ENCODE results near the gene ERCC3.
"Not testable (repeated sequence)": the region's sequence is repeated elsewhere in the genome, so short reads cannot be mapped to it uniquely, and the experiment has no call there.

ERCC3 gene

DNA sequence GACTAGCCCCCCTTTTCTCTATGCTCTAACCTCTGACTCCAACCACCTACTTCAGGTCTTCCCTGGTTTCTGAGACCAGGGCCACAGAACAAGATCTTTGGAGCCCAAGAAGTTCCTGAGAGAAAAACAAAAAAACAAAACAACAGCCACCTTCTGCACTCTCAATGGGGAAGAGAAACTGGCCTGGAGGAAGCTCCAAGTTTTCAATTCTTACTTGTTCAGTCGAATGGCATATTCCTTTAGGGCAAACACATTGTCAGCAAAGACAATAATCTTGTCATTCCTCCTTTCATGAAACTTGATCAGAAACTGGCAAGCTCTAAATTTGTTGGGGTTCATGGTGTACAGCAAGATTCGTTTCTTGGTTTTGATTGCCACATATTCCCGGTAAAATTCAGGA, 15.0 kb downstream of the ERCC3 start:
- DNase-seq = no peak

DNA sequence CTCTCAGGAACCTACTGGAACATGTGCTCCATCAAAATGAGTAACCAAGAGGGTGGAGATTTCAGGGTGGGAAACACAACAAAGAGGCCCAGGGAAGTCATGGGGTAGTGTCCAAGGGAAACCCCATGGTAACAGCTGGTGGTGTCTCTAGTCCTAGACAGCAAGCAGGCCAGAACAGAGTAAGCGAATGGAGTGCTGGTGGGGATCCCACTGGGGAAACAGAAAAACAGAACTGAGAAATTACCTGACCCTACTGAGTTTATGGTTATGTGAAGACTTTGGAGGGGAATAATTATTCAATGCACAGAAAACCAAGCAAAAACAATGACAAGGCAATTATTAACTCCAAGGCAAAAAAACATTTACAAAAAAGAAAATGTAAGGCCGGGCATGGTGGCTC, 16.9 kb downstream of the ERCC3 start:
- DNase-seq = no peak

DNA sequence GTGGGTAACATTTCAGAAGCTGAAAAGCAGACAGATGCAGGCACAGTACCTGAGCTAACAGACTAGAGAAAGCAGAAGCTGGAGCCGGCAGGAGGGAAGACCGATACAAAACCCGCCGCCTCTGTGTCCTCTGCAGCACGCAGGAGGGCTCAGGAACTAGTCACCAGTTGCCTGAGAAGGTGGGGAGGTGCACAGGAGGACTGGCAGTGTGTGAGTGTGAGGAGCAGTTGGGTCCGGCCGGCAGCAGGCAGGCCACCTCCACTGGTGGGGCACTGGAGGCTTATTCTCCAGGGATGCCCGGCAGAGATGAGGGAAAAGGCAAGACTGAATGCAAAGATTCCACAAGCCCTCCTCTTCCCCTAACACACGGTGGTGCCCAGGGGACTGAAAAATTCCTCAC, 18.2 kb downstream of the ERCC3 start:
- no peak for DNase-seq

DNA sequence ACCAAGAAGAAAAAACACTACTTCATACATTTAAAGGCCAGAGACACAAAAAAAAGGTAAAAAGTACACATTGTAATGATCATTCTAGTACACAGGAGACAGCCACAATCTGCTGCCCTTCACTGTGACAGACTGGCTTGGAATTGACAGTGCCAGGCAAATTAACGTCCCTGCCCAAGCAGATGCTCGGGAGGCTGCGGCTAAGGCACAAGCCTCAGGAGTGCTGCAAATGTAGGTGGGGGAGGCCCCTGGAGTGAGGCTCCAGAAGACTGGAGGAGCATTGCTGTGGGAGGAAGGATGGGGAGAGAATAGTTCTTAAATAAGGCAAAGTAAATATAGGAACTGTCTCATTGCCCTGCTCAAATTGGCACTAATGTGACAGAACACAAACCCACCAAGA, 18.6 kb downstream of the ERCC3 start:
- DNase-seq = no peak

DNA sequence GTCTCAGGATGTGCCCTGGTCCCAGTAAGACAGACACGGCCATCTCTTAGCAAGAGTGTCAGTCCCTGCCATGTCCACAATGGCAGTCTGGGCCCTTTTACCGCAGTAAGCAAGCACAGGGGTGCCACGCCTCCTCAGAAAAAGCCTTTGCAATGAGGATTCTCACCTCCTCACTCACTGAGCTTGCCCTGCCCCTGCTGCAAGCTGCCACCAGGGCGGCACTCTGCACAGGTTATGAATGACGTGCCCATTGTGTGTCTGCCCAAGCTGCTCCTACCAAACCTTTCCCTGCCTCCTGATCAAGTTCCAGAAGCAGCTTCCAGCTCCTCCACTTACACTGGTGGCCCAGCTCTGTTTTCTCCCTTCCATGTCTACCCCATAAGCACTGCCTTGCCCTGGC, 23.3 kb downstream of the ERCC3 start:
- DNase-seq = no peak

DNA sequence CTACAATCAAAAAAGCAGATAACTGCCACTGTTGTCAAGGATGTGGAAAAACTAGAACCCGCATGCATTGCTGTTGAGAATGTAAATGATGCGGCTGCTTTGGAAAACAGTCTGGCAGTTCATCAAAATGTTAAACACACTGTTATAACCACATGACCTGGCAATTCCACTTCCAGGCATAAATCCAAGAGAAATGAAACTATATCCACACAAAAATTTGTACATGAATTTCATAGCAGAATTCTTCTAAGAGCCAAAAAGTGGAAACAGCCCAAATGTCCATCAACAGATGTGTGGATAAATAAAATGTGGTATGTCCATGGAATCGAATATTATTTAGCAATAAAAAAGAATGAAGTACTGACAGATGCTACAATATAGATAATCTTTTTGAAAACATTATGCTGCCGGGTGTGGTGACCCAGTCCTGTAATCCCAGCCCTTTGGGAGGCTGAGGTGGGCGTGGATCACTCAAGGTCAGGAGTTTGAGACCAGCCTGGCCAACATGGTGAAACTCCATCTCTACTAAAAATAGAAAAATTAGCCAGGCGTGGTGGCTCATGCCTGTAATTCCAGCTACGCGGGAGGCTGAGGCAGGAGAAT, 32.0 kb downstream of the ERCC3 start:
- DNase-seq = peak in 1 of 2 experiments; percentile 37

DNA sequence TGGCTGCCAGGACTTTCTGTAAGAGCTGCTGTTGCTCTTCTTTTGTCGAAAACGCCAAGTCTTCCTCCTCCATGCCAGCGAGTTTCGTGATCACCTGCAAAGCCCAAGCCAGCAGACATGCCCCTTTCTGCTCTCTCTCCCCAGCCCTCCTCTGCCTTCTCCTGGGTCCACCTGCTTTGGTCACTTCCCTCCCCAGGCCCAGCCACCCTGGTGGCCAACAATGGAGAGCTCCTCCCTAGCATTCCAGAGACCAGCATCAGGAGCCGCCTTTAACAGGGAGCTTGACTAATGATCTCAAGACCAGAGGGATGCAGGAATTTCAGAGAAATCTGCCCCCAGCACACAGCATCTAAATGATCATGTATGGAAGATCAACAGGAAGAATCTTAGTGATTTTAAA, 34.6 kb downstream of the ERCC3 start:
- no peak for DNase-seq

DNA sequence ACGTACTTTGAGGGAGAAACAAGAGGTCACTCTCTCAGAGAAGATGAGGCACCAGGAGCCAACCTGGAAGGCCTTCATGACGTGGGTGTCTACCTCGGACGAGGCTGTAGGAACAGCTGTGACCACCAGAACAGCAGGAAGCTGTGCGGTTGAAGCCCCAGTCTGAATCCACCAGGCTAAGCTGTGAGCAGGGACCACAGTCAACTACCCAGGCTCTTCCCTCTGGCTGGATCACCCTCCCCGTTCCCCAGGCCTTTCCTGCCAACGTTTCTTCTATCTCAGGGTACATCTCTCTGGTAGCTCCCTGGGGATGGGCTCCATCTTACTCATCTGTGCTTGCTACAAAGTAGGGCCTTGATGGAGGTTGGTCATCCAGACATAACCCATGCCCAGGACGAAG, 37.1 kb downstream of the ERCC3 start:
- DNase-seq = no peak

DNA sequence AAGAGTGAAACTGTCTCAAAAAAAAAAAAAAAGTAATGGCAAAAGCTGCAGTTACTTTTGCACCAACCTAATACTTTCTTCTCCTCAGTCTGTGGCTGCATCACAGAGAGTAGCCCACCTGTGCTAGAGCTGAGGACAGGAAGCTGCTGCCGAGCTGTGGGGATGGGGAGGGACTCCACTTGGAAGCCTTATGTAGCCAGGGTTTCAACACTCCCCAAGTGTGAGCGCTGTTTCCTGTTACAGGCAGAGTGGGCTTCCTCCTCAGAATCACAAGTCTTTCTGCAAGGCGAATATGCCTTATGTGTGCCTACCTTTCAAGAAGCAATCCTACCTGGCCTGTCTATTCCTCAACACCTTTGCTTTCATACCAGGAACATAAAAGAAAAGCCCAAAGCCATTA, 37.6 kb downstream of the ERCC3 start:
- DNase-seq = no peak

DNA sequence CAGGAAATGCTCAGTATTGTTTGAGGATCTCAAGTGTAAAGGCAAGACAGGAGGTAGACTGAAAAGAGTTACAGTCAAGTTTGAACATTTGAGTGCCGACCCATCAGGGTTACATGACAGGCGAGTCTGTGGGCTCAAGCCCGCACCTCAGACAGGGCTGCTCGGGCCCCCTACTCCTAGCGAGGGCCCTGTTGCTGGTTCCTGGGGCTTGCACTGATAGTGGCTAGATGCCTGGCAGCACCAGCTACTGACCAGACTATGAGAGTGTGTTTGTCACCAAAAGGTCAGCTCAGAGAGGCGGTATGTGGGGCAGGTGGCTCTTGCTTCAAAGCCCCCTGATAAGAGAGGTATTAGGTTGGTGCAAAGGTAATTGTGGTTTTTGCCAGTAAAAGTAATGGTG, 38.2 kb downstream of the ERCC3 start:
- DNase-seq = no peak

DNA sequence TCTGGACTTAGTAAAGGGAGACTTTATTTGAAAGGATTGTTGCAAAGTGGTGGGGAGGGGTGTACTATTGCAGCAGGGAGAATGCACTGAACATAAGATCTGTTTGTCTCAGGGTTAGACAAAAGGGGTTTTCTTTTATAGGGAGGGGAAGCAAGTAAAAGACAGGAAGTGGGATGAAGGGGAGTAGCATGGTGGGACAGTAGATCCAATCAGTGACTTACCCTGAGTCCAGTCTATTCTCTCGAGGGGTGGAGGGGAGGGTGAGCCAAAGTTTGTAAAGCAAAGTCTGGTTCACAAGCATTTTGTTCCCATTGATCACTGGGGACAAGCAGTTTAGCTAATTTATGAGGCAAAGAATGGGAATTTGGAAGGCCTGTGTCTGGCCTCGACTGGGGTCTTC, 38.8 kb downstream of the ERCC3 start:
- DNase-seq = no peak

DNA sequence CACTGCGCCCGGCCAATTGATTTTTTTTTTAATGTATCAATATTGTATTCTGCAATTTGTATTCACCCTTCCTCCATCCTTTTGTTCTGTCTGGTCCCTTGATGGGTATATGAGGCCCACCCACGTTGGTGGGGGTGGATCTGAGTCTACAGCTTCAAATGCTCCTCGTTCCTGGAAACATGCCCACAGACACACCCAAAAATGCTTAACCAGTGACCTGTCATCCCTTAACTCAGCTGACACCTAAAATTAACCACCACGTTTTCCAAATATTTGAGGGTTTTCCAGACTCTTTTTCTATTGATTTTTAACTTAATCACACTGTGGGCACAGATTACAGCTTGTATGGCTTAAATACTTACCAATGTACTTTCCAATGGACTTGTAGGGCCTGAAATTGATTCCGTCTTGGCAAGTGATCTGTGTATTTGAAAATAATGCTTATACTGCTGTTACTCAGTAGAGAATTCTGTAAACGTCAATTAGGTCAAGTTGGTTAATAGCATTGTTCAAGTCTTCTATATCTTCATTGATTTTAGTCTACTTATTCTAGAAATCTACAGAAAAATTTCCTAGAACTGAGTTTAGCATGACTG, 39.5 kb downstream of the ERCC3 start:
- no peak for DNase-seq

DNA sequence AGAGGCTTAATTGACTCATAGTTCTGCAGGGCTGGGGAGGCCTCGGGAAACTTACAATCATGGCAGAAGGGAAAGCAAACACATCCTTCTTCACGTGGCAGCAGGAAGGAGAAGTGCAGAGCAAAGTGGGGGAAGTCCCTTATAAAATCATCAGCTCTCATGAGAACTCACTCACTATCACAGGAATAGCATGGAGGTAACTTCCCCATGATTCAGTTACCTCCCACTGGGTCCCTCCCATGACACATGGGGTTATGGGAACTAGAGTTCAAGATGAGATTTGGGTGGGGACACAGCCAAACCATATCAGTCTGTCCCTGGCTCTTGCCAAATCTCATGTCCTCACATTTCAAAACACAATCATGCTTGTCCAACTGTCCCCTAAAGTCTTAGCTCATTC, 52.8 kb downstream of the ERCC3 start:
- DNase-seq = not testable (repeated sequence)

DNA sequence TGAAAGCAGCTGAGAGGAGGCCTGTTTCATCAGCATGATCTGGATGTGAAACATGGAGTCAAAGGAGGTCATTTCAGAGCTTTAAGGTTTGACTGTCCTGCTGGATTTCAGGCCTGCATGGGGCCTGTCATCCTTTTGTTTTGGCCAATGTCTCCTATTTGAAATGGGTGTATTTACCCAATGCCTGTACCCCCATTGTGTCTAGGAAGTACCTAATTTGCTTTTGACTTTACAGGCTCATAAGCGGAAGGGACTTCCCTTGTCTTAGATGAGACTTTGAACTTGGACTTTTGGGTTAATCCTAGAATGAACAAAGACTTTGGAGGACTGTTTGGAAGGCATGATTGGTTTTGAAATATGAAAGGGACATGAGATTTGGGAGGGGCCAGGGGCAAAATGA, 54.5 kb downstream of the ERCC3 start:
- DNase-seq = no peak

DNA sequence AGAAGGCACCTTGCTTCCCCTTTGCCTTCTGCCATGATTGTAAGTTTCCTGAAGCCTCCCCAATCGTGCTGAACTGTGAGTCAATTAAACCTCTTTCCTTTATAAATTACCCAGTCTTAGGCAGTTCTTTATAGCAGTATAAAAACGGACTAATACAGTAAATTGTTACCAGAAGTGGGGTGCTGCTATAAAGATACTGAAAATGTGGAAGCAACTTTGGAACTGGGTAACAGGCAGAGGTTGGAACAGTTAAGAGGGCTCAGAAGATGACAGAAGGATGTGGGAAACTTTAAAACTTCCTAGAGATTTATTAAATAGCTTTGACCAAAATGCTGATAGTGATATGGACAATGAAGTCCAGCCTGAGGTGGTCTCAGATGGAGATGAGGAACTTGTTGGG, 56.2 kb downstream of the ERCC3 start:
- DNase-seq = not testable (repeated sequence)

DNA sequence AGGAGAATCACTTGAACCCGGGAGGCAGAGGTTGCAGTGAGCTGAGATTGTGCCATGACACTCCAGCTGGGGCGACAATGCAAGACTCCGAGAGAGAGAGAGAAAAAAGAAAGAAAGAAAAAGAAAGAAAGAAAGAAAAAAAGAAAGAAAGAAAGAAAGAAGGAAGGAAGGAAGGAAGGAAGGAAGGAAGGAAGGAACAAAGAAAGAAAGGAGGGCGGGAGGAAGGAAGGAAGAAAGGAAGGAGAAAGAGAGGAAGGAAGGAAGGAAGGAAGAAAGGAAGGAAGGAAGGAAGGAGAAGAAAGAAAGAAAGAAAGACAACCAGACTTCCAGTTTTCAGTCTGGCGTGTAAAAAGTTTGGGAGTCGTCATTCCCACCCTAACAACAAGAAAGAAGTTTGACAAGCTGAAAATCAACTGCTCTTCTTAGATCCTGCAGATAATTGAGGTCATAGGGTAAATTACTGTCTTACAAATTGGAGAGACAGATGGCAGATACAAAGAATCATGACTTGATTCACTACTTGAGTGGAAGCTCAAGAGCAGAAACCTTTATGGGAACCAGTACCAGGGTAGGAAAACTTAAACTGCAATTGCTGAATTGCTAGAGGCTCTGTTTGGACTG, 58.8 kb downstream of the ERCC3 start:
- no peak for DNase-seq

DNA sequence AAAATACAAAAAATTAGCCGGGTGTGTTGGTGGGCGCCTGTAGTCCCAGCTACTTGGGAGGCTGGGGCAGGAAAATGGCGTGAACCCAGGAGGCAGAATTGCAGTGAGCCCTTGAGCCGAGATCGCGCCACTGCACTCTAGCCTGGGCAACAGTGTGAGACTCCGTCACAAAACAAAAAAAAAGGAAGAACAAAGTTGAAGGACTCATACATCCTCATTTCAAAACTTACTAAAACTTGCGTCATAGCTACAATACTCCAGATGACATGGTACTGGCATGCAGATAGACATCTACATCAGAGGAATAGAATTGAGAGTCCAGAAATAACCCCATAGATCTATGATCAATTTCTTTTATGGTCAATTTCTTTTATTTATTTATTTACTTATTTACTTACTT, 60.2 kb downstream of the ERCC3 start:
- no peak for DNase-seq

DNA sequence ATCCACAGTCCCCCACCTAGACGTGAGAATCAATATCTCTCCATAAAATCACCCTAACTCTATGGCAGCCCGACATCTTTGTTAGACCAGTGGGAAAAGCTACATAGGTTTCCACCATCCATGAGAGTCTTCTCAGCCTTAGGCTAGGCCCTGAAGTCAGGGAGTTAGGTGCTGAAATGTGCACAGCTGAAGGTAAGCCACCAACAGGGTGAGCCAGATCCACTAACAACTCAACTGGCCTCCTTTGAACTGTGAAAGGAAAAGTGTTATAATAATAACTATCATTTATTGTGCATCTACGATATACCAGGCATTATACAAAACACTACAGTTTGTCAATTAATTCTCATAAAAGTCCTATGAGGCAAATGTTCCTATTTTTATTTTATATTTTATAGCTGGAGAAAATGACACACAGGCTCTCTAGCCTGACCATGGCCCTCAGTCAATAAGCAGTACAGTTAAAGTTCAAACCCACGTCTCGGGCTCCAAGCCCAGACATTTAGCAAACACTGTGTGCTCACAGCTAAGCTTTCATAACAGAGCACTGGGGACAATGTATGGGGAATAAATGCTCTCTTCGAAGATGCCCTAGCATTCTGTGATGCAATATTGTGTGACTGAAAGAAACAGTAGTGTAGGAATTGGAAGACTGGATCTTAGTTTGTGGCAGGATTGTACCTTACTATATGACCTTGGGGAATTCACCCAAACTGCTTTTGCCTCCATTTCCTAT, 62.6 kb downstream of the ERCC3 start:
- DNase-seq = no peak

DNA sequence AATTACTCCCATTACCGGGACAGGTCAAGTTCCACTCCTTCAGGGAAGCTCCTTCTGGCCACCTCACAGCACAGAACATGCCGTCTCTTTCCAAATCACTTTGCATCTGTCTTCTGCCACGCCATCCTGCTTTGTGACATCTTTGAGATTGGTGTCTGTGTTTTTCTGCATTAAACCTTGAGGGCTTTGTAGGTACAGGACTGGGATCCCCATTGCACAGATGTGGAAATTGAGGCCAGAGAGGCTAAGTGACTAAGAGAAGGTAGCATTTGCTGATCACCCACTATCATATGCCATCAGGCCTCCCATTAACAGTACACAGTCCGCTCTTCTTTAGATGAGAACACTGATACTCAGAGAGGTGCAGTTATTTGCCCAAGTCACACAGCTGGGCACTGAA, 64.4 kb downstream of the ERCC3 start:
- no peak for DNase-seq

DNA sequence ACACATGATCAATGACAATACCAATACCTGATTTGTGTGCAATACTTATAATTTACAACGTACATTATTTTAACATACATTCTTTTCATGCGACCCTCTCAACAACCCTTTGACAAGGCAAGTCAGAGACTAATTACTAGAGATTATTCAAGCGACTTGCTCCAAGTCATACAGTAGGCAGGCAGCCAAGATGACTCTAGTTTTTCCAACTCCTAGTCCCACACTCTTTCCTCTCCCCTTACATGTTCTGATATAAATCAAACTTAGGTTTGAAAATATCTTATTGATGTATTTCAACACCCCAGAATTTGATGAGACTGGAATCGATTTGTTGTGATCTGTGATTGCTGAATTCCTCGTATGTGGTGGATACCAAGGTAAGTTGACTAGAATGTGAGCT, 65.8 kb downstream of the ERCC3 start:
- peak in 1 of 2 experiments; percentile 6 for DNase-seq

DNA sequence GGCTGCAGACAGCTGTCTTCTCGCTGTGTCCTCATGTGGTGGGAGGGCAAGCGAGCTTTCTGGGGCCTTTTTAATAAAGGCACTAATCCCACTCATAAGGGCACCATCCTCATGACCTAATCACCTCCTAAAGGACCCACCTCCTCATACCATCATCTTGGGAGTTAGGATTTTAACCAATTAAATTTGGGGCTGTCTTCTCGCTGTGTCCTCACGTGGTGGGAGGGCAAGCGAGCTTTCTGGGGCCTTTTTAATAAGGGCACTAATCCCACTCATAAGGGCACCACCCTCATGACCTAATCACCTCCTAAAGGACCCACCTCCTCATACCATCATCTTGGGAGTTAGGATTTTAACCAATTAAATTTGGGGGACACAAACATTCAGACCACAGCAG, 66.7 kb downstream of the ERCC3 start:
- DNase-seq = not testable (repeated sequence)

DNA sequence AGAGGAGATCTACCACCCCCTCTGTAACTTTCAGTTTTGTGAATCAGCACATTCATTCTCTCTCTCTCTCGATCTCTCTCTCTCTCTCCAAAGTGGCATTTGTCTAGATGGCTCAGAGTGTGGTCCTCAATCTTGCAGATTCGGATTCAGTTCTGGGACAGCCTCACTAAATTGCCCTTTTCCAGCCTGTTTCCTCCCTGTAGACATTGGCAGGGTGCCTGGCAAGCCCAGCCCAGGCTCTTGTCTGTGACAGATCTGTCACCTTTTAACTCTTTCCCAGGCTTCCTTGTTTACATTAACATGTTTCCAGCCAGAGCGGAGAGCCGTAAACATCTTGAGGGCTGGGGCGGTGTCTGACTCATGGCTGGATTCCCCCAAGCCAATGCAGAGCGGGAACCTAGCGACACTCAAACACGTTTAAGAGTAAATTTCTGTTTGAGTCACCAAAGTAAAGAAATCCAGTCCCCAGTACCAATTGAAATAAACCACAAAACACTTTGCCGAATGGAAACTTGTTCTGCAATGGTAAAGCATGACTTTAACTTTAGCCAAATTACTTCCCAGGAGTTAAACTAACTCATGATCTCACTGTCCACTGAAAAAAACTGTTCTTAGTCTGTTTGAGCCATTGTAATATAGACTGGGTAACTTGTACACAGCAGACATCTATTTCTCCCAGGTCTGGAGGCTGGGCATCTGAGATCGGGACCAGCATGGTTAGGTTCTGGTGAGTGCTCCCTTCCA, 67.3 kb downstream of the ERCC3 start:
- peak in 1 of 2 experiments; percentile 9 for DNase-seq

DNA sequence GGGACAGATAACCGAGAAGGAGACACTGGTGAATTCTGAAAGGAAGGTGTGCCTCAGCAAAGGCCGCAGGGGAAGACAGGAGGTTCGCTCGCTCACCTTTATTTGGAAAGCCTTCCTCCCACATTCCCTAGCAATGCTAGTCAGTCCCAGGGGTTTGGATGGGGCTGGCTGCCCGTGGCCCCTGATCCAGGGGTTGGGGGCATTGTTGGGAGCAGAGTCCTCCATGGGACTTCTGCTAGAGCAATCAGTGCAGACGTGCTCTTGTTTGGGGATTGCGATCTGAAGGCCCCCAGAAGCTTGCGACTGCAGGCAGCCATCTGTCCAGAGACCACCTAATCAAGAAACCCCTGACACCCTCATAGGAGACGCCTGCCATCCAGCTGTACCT, 67.8 kb downstream of the ERCC3 start:
- DNase-seq = no peak

Data from NCI-H446 (cell line).